Right cardiac atrium (tissue), 5 donors: Measurements from ENCODE around the gene RNF121. TPM values are rescaled to one million over a fixed set of nuclear protein-coding genes. Genes with fewer than 3 reads are reported as not detected.

Source experiments
- ATAC-seq, 2 donors: fragments of 200-7000 bp; cut with Tn5 transposase; one replicate each; pipeline versions ENCODE4 v1.8.0 to v1.9.1; 2020; ENCODE audit warnings: moderate library complexity in 2 of 2, mild to moderate bottlenecking in 1 of 2
- DNase-seq, 3 donors: peaks; one replicate each; pipeline ENCODE4 v3.0.0-alpha.2; 2020
- H3K27ac ChIP-seq: one replicate; pipeline ENCODE4 v1.5.1; 2013; ENCODE audit warnings: mild to moderate bottlenecking, low read length, control low read depth, moderate library complexity
- H3K27me3 ChIP-seq: one replicate; pipeline ENCODE4 v1.6.1; 2013; ENCODE audit not compliant: control insufficient read depth, insufficient read depth
- H3K4me1 ChIP-seq: one replicate; pipeline ENCODE4 v1.6.1; 2013; ENCODE audit warnings: low read length; ENCODE audit not compliant: control insufficient read depth, insufficient read depth
- H3K4me3 ChIP-seq: one replicate; pipeline ENCODE4 v1.5.1; 2013; ENCODE audit warnings: low read length, control low read depth
- H3K9me3 ChIP-seq: one replicate; pipeline ENCODE4 v1.6.1; 2013; ENCODE audit warnings: low read length; ENCODE audit not compliant: control insufficient read depth
- WGBS: extraction: QIAGEN DNeasy Blood & Tissue Kit; methylation state at CpG from one replicate; pipeline ENCODE4 v1.1.7; 2013; 5-methylcytosine and 5-hydroxymethylcytosine counted together
- intact Hi-C, 4 donors: fragments of 100-400 bp; cut with DNase I; formaldehyde crosslinking; loops; one replicate each; pipeline versions ENCODE4 v1.11.0 to v1.14.0; 2022 to 2023
- polyA plus RNA-seq: library from polyadenylated mRNA; stranded (reverse); fragments of 200-250 nt; gene quantifications from one replicate; pipeline ENCODE4 v1.2.3, GENCODE V29; 2013
- total RNA-seq, 4 donors: library from RNA; stranded (reverse); fragmentation: NEBNext Ultra II Directional; extraction: Animal tissue kit (Norgen Biotek cat#: 25700); gene quantifications; one replicate each; pipeline ENCODE4 v1.2.1, GENCODE V29; 2021
- donor health status: healthy with polysubstance abuse.
- donor health status: DM: no; HTN: yes; CAD: no.
- donor health status: DM: no; HTN: no; CAD: no.
- donor health status: DM: no; HTN: yes; CAD: no; lungs with severe emphysema.
- donor health status: DM: yes; HTN: yes; CAD: no.

The RNF121 gene
- total and polyA plus RNA-seq, 5 donors, result 12.2 to 26.8 (median 21.8) TPM

GRCh38 chr11:72007587-72007986, 78.7 kb downstream of the RNF121 start:
- 77% methylated on average over 5 of the region's 5 CpGs for WGBS
- DNase-seq (no peak), ATAC-seq (no peak)
- peaks cover 7% of the 10 kb centered on the region for H3K4me1 ChIP-seq
- no peak overlapping the region for H3K27ac ChIP-seq
- H3K27me3 ChIP-seq, result no peaks in the 10 kb centered on the region
- H3K4me3 ChIP-seq, result no peak overlapping the region
- intact Hi-C loops, result no loop called here
- no peaks in the 10 kb centered on the region for H3K9me3 ChIP-seq

GRCh38 chr11:72008728-72009127, 79.9 kb downstream of the RNF121 start:
- no peak for DNase-seq
- ATAC-seq, result no peak
- intact Hi-C loops, result no loop called here
- Histone ChIP-seq H3K4me1 (peaks cover 13% of the 10 kb centered on the region), H3K27me3 (no peaks in the 10 kb centered on the region), H3K4me3 (no peak overlapping the region), H3K9me3 (no peaks in the 10 kb centered on the region), H3K27ac (no peak overlapping the region)
- 81% methylated on average over 7 of the region's 7 CpGs for WGBS

- ATAC-seq (no peak), DNase-seq (no peak)
- Histone ChIP-seq H3K4me3 (no peak overlapping the region), H3K27me3 (no peaks in the 10 kb centered on the region), H3K27ac (no peak overlapping the region), H3K9me3 (no peaks in the 10 kb centered on the region), H3K4me1 (peaks cover 15% of the 10 kb centered on the region)
- WGBS, result 92% methylated on average over 6 of the region's 6 CpGs
- intact Hi-C loops, result no loop called here
Observed at GRCh38 chr11:72009156-72009555, 80.3 kb downstream of the RNF121 start.

- ATAC-seq (peak in 1 of 2 donors; percentile 32), DNase-seq (no peak)
- intact Hi-C loops, result no loop called here
- 74% methylated on average over 10 of the region's 10 CpGs for WGBS
- H3K4me3 ChIP-seq, result no peak overlapping the region
- no peaks in the 10 kb centered on the region for H3K9me3 ChIP-seq
- no peak overlapping the region for H3K27ac ChIP-seq
- no peaks in the 10 kb centered on the region for H3K27me3 ChIP-seq
- peaks cover 18% of the 10 kb centered on the region for H3K4me1 ChIP-seq
Observed at GRCh38 chr11:72010529-72011233, 81.8 kb downstream of the RNF121 start.

- DNase-seq (no peak), ATAC-seq (no peak)
- no peaks in the 10 kb centered on the region for H3K27me3 ChIP-seq
- peaks cover 18% of the 10 kb centered on the region for H3K4me1 ChIP-seq
- intact Hi-C loops, result no loop called here
- no peaks in the 10 kb centered on the region for H3K9me3 ChIP-seq
- no peak overlapping the region for H3K4me3 ChIP-seq
- no peak overlapping the region for H3K27ac ChIP-seq
- WGBS, result 76% methylated on average over 5 of the region's 5 CpGs
Observed at GRCh38 chr11:72012091-72012630, 83.3 kb downstream of the RNF121 start.

GRCh38 chr11:72012897-72013721, 84.3 kb downstream of the RNF121 start:
- DNase-seq (peak; percentile 82 to 93 (median 87)), ATAC-seq (peak; percentile 68 to 74)
- intact Hi-C loops, result no loop called here
- Histone ChIP-seq H3K4me1 (peaks cover 18% of the 10 kb centered on the region), H3K9me3 (no peaks in the 10 kb centered on the region), H3K4me3 (no peak overlapping the region), H3K27me3 (no peaks in the 10 kb centered on the region), H3K27ac (peak overlapping the region; percentile 43)
- WGBS, result 48% methylated on average over 33 of the region's 33 CpGs

- intact Hi-C loops, result no loop called here
- WGBS, result 73% methylated on average over 38 of the region's 38 CpGs
- H3K27ac ChIP-seq, result no peak overlapping the region
- H3K4me1 ChIP-seq, result peaks cover 18% of the 10 kb centered on the region
- ATAC-seq (peak in 1 of 2 donors; percentile 4), DNase-seq (peak in 2 of 3 donors; percentile 35 to 62)
- no peak overlapping the region for H3K4me3 ChIP-seq
- no peaks in the 10 kb centered on the region for H3K9me3 ChIP-seq
- no peaks in the 10 kb centered on the region for H3K27me3 ChIP-seq
Observed at GRCh38 chr11:72013765-72014711, 85.2 kb downstream of the RNF121 start.

- H3K9me3 ChIP-seq, result no peaks in the 10 kb centered on the region
- H3K27ac ChIP-seq, result no peak overlapping the region
- H3K27me3 ChIP-seq, result no peaks in the 10 kb centered on the region
- WGBS, result 89% methylated on average over 16 of the region's 16 CpGs
- DNase-seq (no peak), ATAC-seq (no peak)
- H3K4me1 ChIP-seq, result peaks cover 18% of the 10 kb centered on the region
- no peak overlapping the region for H3K4me3 ChIP-seq
- intact Hi-C loops, result no loop called here
Observed at GRCh38 chr11:72014761-72015320, 86.0 kb downstream of the RNF121 start.

- Histone ChIP-seq H3K9me3 (no peaks in the 10 kb centered on the region), H3K27me3 (no peaks in the 10 kb centered on the region), H3K4me1 (peaks cover 18% of the 10 kb centered on the region), H3K4me3 (no peak overlapping the region), H3K27ac (no peak overlapping the region)
- peak in 1 of 3 donors; percentile 54 for DNase-seq
- no peak for ATAC-seq
- intact Hi-C loops, result no loop called here
- WGBS, result 89% methylated on average over 10 of the region's 10 CpGs
Observed at GRCh38 chr11:72015511-72016061, 86.7 kb downstream of the RNF121 start.

GRCh38 chr11:72018171-72018570, 89.3 kb downstream of the RNF121 start:
- no peaks in the 10 kb centered on the region for H3K27me3 ChIP-seq
- no peak overlapping the region for H3K4me3 ChIP-seq
- 87% methylated on average over 9 of the region's 9 CpGs for WGBS
- peaks cover 10% of the 10 kb centered on the region for H3K4me1 ChIP-seq
- DNase-seq (no peak), ATAC-seq (no peak)
- H3K27ac ChIP-seq, result no peak overlapping the region
- no peaks in the 10 kb centered on the region for H3K9me3 ChIP-seq
- intact Hi-C loops, result no loop called here
